Loucy (cell line): ENCODE data around the gene BRWD1.
A peak's percentile ranks its signal among the peaks of the same experiment; 100 is the strongest.

Experiments
- H2AFZ ChIP-seq: fragments of 200-600 bp; sonication (generic); 2 replicates; pipeline ENCODE4 v1.6.0; 2016; ENCODE audit warnings: antibody characterized with exemption, mild to moderate bottlenecking, low read length, moderate library complexity
- H3F3A ChIP-seq: fragments of 200-600 bp; 2 replicates; pipeline ENCODE4 v1.6.0; 2016; ENCODE audit warnings: antibody characterized with exemption, low read depth, mild to moderate bottlenecking
- H3K27me3 ChIP-seq: fragments of 200-600 bp; sonication (generic); 2 replicates; pipeline ENCODE4 v1.6.1; 2014; ENCODE audit warnings: low read length, mild to moderate bottlenecking; ENCODE audit not compliant: insufficient read depth, poor library complexity, severe bottlenecking
- H3K36me3 ChIP-seq: fragments of 200-600 bp; sonication (generic); 2 replicates; pipeline ENCODE4 v1.6.1; 2016; ENCODE audit warnings: low read length; ENCODE audit not compliant: insufficient read depth
- H3K4me1 ChIP-seq: fragments of 200-600 bp; sonication (generic); 2 replicates; pipeline ENCODE4 v1.5.1; 2014; ENCODE audit warnings: low read length, mild to moderate bottlenecking; ENCODE audit not compliant: insufficient read depth, poor library complexity, severe bottlenecking
- H3K4me2 ChIP-seq: fragments of 200-600 bp; sonication (generic); 2 replicates; pipeline ENCODE4 v1.6.0; 2014; ENCODE audit warnings: antibody characterized with exemption, low read length, low read depth, mild to moderate bottlenecking; ENCODE audit not compliant: poor library complexity, severe bottlenecking
- H3K4me3 ChIP-seq: fragments of 200-600 bp; sonication (generic); 2 replicates; pipeline ENCODE4 v1.5.1; 2014; ENCODE audit warnings: low read length, mild to moderate bottlenecking, mixed read lengths; ENCODE audit not compliant: poor library complexity, severe bottlenecking
- H3K79me2 ChIP-seq: fragments of 200-600 bp; sonication (generic); 2 replicates; pipeline ENCODE4 v1.6.1; 2014; ENCODE audit warnings: low read length; ENCODE audit not compliant: insufficient read depth
- H3K9ac ChIP-seq: fragments of 200-600 bp; sonication (generic); 2 replicates; pipeline ENCODE4 v1.6.0; 2014; ENCODE audit warnings: mild to moderate bottlenecking, low read depth, low read length, moderate library complexity; ENCODE audit not compliant: poor library complexity, severe bottlenecking
- H3K9me2 ChIP-seq: fragments of 200-600 bp; sonication (generic); replicated peaks from 2 replicates; pipeline ENCODE4 v1.6.1; 2016; ENCODE audit warnings: low read depth, low read length, mixed read lengths
- H3K9me3 ChIP-seq: fragments of 200-600 bp; sonication (generic); 2 replicates; pipeline ENCODE4 v1.6.1; 2014; ENCODE audit warnings: mild to moderate bottlenecking, antibody characterized with exemption, low read length, low read depth; ENCODE audit not compliant: insufficient read depth
- H4K20me1 ChIP-seq: fragments of 200-600 bp; sonication (generic); 2 replicates; pipeline ENCODE4 v1.6.0; 2014; ENCODE audit warnings: antibody characterized with exemption, low read length, mild to moderate bottlenecking; ENCODE audit not compliant: insufficient read depth, poor library complexity, severe bottlenecking
- CTCF ChIP-seq: fragments of 200-600 bp; sonication (generic); conservative IDR thresholded peaks from 2 replicates; pipeline ENCODE4 v1.5.1; 2014; ENCODE audit warnings: mild to moderate bottlenecking, antibody characterized with exemption, low read length
- EZH2phosphoT487 ChIP-seq: fragments of 200-600 bp; IDR thresholded peaks from 2 replicates; pipeline ENCODE4 v1.6.1; 2018; ENCODE audit warnings: antibody characterized with exemption, mild to moderate bottlenecking, moderate library complexity, borderline replicate concordance

The BRWD1 gene

DNA sequence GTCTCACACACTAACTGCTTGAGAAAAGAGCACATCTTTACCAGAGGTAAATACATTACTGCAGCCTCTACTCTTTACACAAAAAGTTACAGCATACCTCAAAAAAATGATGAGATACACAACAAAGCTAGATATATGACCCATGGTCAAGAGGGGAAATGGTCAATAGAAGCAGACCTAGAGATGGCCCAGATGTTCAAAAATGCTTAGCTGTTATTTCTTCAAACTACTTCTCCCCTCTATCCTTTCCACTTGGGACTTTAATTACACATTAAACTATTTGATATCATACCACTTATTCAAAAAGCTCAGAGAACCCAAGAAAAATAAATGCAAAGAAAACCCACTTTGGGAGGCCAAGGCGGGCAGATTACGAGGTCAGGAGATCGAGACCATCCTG lies 12.8 kb downstream of the BRWD1 start:
- Histone ChIP-seq H4K20me1 (peaks cover 46% of the 10 kb centered on the region), H3K9me3 (no peaks in the 10 kb centered on the region; the same call in 1 of the 2 replicates), H3K36me3 (peaks cover 62% of the 10 kb centered on the region), H3K4me3 (no peak overlapping the region), H3K27me3 (no peaks in the 10 kb centered on the region), H3K9ac (no peak overlapping the region), H3K4me2 (no peak overlapping the region), H3K4me1 (peaks cover 5% of the 10 kb centered on the region), H3K79me2 (peaks cover 61% of the 10 kb centered on the region), H2AFZ (no peak overlapping the region), H3F3A (no peaks in the 10 kb centered on the region), H3K9me2 (no peaks in the 10 kb centered on the region)
- TF ChIP-seq EZH2phosphoT487 (no peak), CTCF (no peak)

DNA sequence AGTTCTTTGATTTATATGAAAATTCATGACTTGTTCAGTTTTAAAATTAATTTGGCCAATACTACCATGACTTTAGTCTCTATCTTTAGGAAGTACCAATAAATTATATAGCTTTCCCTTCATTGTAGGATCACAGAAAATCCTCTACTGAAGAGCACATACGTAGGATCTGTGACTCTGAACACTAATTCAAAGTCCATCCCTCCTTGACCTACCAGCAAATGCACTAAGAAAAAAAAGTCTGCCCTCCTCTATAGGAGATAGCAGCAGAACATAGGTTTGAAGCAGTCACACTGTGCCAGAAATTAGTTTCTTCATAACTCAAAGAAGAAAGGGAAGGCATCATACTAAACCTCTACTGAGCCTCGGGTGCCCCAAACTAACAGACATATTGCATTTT lies 16.5 kb downstream of the BRWD1 start:
- TF ChIP-seq EZH2phosphoT487 (no peak), CTCF (no peak)
- H3K4me1 ChIP-seq, result peaks cover 5% of the 10 kb centered on the region
- H3K4me2 ChIP-seq, result peak overlapping the region; percentile 2
- no peak overlapping the region for H3K4me3 ChIP-seq
- H2AFZ ChIP-seq, result no peak overlapping the region
- no peaks in the 10 kb centered on the region for H3K27me3 ChIP-seq
- H3K9ac ChIP-seq, result no peak overlapping the region
- H3K9me2 ChIP-seq, result no peaks in the 10 kb centered on the region
- peaks cover 81% of the 10 kb centered on the region for H3K36me3 ChIP-seq
- H4K20me1 ChIP-seq, result peaks cover 40% of the 10 kb centered on the region
- no peaks in the 10 kb centered on the region for H3F3A ChIP-seq
- H3K9me3 ChIP-seq, result no peaks in the 10 kb centered on the region; the same call in 1 of the 2 replicates
- peaks cover 55% of the 10 kb centered on the region for H3K79me2 ChIP-seq

GRCh38 chr21:39288987-39289386 lies 24.4 kb downstream of the BRWD1 start:
- Histone ChIP-seq H3K36me3 (peaks cover 86% of the 10 kb centered on the region; the same call in 1 of the 2 replicates), H3K9me3 (no peaks in the 10 kb centered on the region; the same call in 1 of the 2 replicates)

More at GRCh38 chr21:39288987-39289386, 24.4 kb downstream of the BRWD1 start:
- Histone ChIP-seq H4K20me1 (no peaks in the 10 kb centered on the region), H2AFZ (no peak overlapping the region), H3K9ac (no peak overlapping the region), H3K4me3 (no peak overlapping the region), H3F3A (no peaks in the 10 kb centered on the region), H3K27me3 (no peaks in the 10 kb centered on the region), H3K4me2 (no peak overlapping the region), H3K9me2 (no peaks in the 10 kb centered on the region), H3K79me2 (peaks cover 19% of the 10 kb centered on the region; the same call in 1 of the 2 replicates), H3K4me1 (no peaks in the 10 kb centered on the region)
- no peak for TF ChIP-seq CTCF
- no peak for TF ChIP-seq EZH2phosphoT487
